HepG2 (cell line): Measurements from ENCODE around the gene RBM12. TPM values are rescaled to one million over a fixed set of nuclear protein-coding genes. Genes with fewer than 3 reads are reported as not detected.

Experiments
- CREBL2 ChIP-seq: sonication (generic); formaldehyde crosslinking; IDR thresholded peaks from 2 replicates; pipeline ENCODE4 v1.8.1; 2023; ENCODE audit warnings: missing genetic modification reagents, mild to moderate bottlenecking, borderline replicate concordance
- FIP1L1 ChIP-seq: fragments of 200-400 bp; formaldehyde crosslinking; IDR thresholded peaks from 2 replicates; pipeline ENCODE4 v1.6.1; 2018; ENCODE audit warnings: low read depth, mild to moderate bottlenecking, low read length, moderate library complexity, borderline replicate concordance; ENCODE audit not compliant: insufficient read depth
- KDM3A ChIP-seq: IDR thresholded peaks from 2 replicates; pipeline ENCODE4 v1.6.1; 2018; ENCODE audit warnings: low read depth, missing compliant biosample characterization
- MNT ChIP-seq: fragments of 450-650 bp; IDR thresholded peaks from 2 replicates; pipeline ENCODE4 v1.6.1; 2016
- RBFOX2 ChIP-seq: fragments of 200-400 bp; formaldehyde crosslinking; IDR thresholded peaks from 2 replicates; pipeline ENCODE4 v1.6.1; 2017; ENCODE audit warnings: low read depth, mild to moderate bottlenecking, low read length
- SMAD9 ChIP-seq: sonication (generic); formaldehyde crosslinking; IDR thresholded peaks from 2 replicates; pipeline ENCODE4 v1.5.1; 2020; ENCODE audit warnings: mild to moderate bottlenecking, missing genetic modification reagents
- SP1 ChIP-seq, 2 experiments: fragments of 450-650 bp in 1 of 2; sonication (generic) in 1 of 2; formaldehyde crosslinking in 1 of 2; IDR thresholded peaks; 2 replicates each; pipeline versions ENCODE4 v1.4.0 to v1.6.1; 2016 to 2020; ENCODE audit warnings: missing genetic modification reagents in 1 of 2
- ZBTB25 ChIP-seq: IDR thresholded peaks from 2 replicates; pipeline ENCODE4 v1.6.1; 2018; ENCODE audit warnings: missing genetic modification reagents
- ZFP41 ChIP-seq: sonication (generic); formaldehyde crosslinking; IDR thresholded peaks from 2 replicates; pipeline ENCODE4 v1.4.0; 2020; ENCODE audit warnings: mild to moderate bottlenecking, missing genetic modification reagents, borderline replicate concordance
- ZKSCAN8 ChIP-seq: IDR thresholded peaks from 2 replicates; pipeline ENCODE4 v1.6.1; 2016; ENCODE audit warnings: borderline replicate concordance, missing genetic modification reagents, missing compliant biosample characterization
- ZNF275 ChIP-seq: sonication (generic); formaldehyde crosslinking; IDR thresholded peaks from 2 replicates; pipeline ENCODE4 v1.8.0; 2022; ENCODE audit warnings: missing genetic modification reagents, mild to moderate bottlenecking, inconsistent platforms, borderline replicate concordance
- ZNF318 ChIP-seq: sonication (generic); formaldehyde crosslinking; IDR thresholded peaks from 2 replicates; pipeline ENCODE4 v1.4.0; 2020; ENCODE audit warnings: mild to moderate bottlenecking, missing genetic modification reagents
- ZNF543 ChIP-seq: sonication (generic); formaldehyde crosslinking; IDR thresholded peaks from 2 replicates; pipeline ENCODE4 v1.4.0; 2020; ENCODE audit warnings: mild to moderate bottlenecking, missing genetic modification reagents
- ZNF557 ChIP-seq: sonication (generic); formaldehyde crosslinking; IDR thresholded peaks from 2 replicates; pipeline ENCODE4 v1.4.0; 2020; ENCODE audit warnings: missing genetic modification reagents
- polyA plus RNA-seq, 8 experiments: library from polyadenylated mRNA; depleted of rRNA in 3 of 8; stranded (reverse) in 7 of 8; unstranded in 1 of 8; fragments of >200 nt; fragmentation: Illumina TruSeq in 4 of 8; extraction: Trizol in 4 of 8; gene quantifications; 2 replicates each; pipeline versions ENCODE4 v1.2.1 to v1.2.3, GENCODE V29; 2011 to 2016; ENCODE audit warnings: low read depth in 4 of 8, missing spikeins in 1 of 8, mixed read lengths in 1 of 8; ENCODE audit not compliant: insufficient read depth in 1 of 8
- total RNA-seq, 5 experiments: library from RNA; depleted of rRNA; stranded (reverse); fragments of >200 nt; fragmentation: Illumina TruSeq; extraction: Trizol; gene quantifications; 2 replicates each; pipeline ENCODE4 v1.2.3, GENCODE V29; 2016; ENCODE audit warnings: low read depth in 1 of 5

RBM12 gene
- total and polyA plus RNA-seq, 2 of the 13 experiments (the other 11 are each of a cell fraction or from before 2014, with no cell fraction given) = 97.9 to 104 TPM

- TF ChIP-seq MNT (no peak; the same call in none of the 2 replicates), KDM3A (CRISPR knock-in tag) (peak; percentile 95; the same call in 1 of the 2 replicates), ZNF557 (peak; percentile 98), ZKSCAN8 (CRISPR knock-in tag) (no peak), ZNF275 (CRISPR knock-in tag) (peak; percentile 99; the same call in 1 of the 2 replicates), ZNF318 (peak; percentile 99; the same call in 1 of the 2 replicates), SMAD9 (CRISPR knock-in tag) (peak; percentile 99), ZNF543 (CRISPR knock-in tag) (peak; percentile 81; the same call in 1 of the 2 replicates), SP1 (IDR thresholded peaks at IDR 0.05) (no peak), SP1 (CRISPR knock-in tag; IDR thresholded peaks at IDR 0.05) (peak; percentile 89), CREBL2 (CRISPR knock-in tag) (peak; percentile 97), ZBTB25 (CRISPR knock-in tag) (peak; percentile 43; the same call in 1 of the 2 replicates), RBFOX2 (peak; percentile 88), ZFP41 (peak; percentile 97), FIP1L1 (peak; percentile 31; the same call in 1 of the 2 replicates)
These were observed 48.8 kb downstream of the RBM12 start, which contains the start of gene SPAG4 (continued) for GRCh38 chr20:35615667-35616464.
